Uterus (tissue), 4 donors: ENCODE measurements around the gene PRPF19. TPM values are rescaled to one million over a fixed set of nuclear protein-coding genes. Genes with fewer than 3 reads are reported as not detected.

Source experiments
- DNase-seq, 2 donors: peaks; one replicate each; pipeline ENCODE4 v3.0.0-alpha.2; 2019 to 2020
- H3K27ac ChIP-seq, 2 donors: fragments of 200-600 bp; sonication (generic); 1 replicate in 1 of 2; 2 replicates in 1 of 2; pipeline ENCODE4 v1.5.1; 2016 to 2018
- H3K27me3 ChIP-seq, 2 donors: fragments of 200-600 bp; sonication (generic); one replicate each; pipeline ENCODE4 v1.5.1; 2018 to 2019; ENCODE audit warnings: control low read depth in 1 of 2
- H3K36me3 ChIP-seq, 2 donors: fragments of 200-600 bp; sonication (generic); one replicate each; pipeline ENCODE4 v1.5.1; 2019; ENCODE audit warnings: control low read depth in 1 of 2
- H3K4me1 ChIP-seq, 2 donors: fragments of 200-600 bp; sonication (generic); one replicate each; pipeline ENCODE4 v1.5.1; 2018 to 2019; ENCODE audit warnings: control low read depth in 1 of 2
- H3K4me3 ChIP-seq, 2 donors: fragments of 200-600 bp; sonication (generic); 1 replicate in 1 of 2; 2 replicates in 1 of 2; pipeline ENCODE4 v1.5.1; 2018 to 2019; ENCODE audit warnings: mild to moderate bottlenecking in 1 of 2
- H3K9me3 ChIP-seq, 2 donors: fragments of 200-600 bp; sonication (generic); one replicate each; pipeline ENCODE4 v1.5.1; 2019; ENCODE audit warnings: control low read depth in 1 of 2
- POLR2A ChIP-seq, 2 donors: fragments of 450-650 bp; IDR thresholded peaks; one replicate each; pipeline ENCODE4 v1.6.1; 2016; ENCODE audit warnings: antibody characterized with exemption in 2 of 2, mild to moderate bottlenecking in 1 of 2, moderate library complexity in 1 of 2
- intact Hi-C: fragments of 100-400 bp; cut with DNase I; formaldehyde crosslinking; loops from one replicate; pipeline ENCODE4 v1.15.1; 2023; ENCODE audit warnings: low total_unique reads
- total RNA-seq, 4 donors: library from RNA; depleted of rRNA in 3 of 4; stranded (reverse); fragments of >200 nt in 3 of 4; gene quantifications; one replicate each; pipeline versions ENCODE4 v1.1.0 to v1.2.4, GENCODE V29; 2014 to 2023
- TF ChIP-seq, protein P1 (sequence below), 4 experiments: fragments of 200-600 bp in 2 of 4; fragments of 450-650 bp in 2 of 4; sonication (generic) in 2 of 4; IDR thresholded peaks; one replicate each; pipeline ENCODE4 v1.5.1; 2016 to 2019; ENCODE audit warnings: antibody characterized with exemption in 4 of 4, mild to moderate bottlenecking in 2 of 4, moderate library complexity in 1 of 4
- donor health status: DM: yes; HTN: yes; CAD: no.

PRPF19 gene
- total RNA-seq, 4 donors from 2014 or later, result 19.4 to 70.1 (median 50.2) TPM

- Histone ChIP-seq H3K4me3 (peak within 1 kb of the TSS; percentile 83 to 90), H3K9me3 (no peaks in the 10 kb centered on the region), H3K27me3 (no peaks in the 10 kb centered on the region), H3K36me3 (no peaks in the 10 kb centered on the region), H3K4me1 (peaks cover 0 to 4% of the 10 kb centered on the region in 2 donors), H3K27ac (peak within 1 kb of the TSS; percentile 78)
- DNase-seq, result peak; percentile 98
- intact Hi-C loops, result loop anchor here (5.0 kb wide), 1 partner anchor 70 kb away; the partner anchor contains the start of gene TMEM109
- peak in 1 of 2 donors; percentile 39 for TF ChIP-seq POLR2A (IDR thresholded peaks at IDR 0.05)
- TF ChIP-seq, protein P1, sequence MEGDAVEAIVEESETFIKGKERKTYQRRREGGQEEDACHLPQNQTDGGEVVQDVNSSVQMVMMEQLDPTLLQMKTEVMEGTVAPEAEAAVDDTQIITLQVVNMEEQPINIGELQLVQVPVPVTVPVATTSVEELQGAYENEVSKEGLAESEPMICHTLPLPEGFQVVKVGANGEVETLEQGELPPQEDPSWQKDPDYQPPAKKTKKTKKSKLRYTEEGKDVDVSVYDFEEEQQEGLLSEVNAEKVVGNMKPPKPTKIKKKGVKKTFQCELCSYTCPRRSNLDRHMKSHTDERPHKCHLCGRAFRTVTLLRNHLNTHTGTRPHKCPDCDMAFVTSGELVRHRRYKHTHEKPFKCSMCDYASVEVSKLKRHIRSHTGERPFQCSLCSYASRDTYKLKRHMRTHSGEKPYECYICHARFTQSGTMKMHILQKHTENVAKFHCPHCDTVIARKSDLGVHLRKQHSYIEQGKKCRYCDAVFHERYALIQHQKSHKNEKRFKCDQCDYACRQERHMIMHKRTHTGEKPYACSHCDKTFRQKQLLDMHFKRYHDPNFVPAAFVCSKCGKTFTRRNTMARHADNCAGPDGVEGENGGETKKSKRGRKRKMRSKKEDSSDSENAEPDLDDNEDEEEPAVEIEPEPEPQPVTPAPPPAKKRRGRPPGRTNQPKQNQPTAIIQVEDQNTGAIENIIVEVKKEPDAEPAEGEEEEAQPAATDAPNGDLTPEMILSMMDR (IDR thresholded peaks at IDR 0.05), result peak in 1 of 4 experiments; percentile 45
These were observed 64.4 kb downstream of the PRPF19 start, which contains the start of gene CCDC86 for GRCh38 chr11:60841797-60842667. TSS of gene CCDC86 (plus strand) at chr11:60842113. CDS start at chr11:60842125, 12 bp downstream.

Other genes starting within 250 kb of the PRPF19 start
- 1 to 10 TPM in 2 of 4 donors, under 1 TPM in 1, not detected in 1; 0.98 to 9.5 (median 2.1) TPM for gene MS4A8, start 207.0 kb downstream of the PRPF19 start, total RNA-seq
- gene MS4A18, start 181.9 kb downstream of the PRPF19 start, total RNA-seq, result not detected
- gene MS4A15, start 149.7 kb downstream of the PRPF19 start, total RNA-seq, result not detected
- gene MS4A10, start 121.3 kb downstream of the PRPF19 start, total RNA-seq, result not detected
- 10 to 100 TPM in 1 of 4 donors, 1 to 10 TPM in 3; 7.4 to 23.0 (median 8.3) TPM for gene CCDC86, start 64.5 kb downstream of the PRPF19 start, total RNA-seq
- 1 to 10 TPM in 1 of 4 donors, under 1 TPM in 2, not detected in 1; 0.21 to 4.6 (median 0.49) TPM for gene PTGDR2, start 50.6 kb downstream of the PRPF19 start, total RNA-seq
- not detected for gene ZP1, start 39.0 kb downstream of the PRPF19 start, total RNA-seq
- 100 to 1,000 TPM in 1 of 4 donors, 10 to 100 TPM in 3; 37.1 to 155 (median 75.3) TPM for gene TMEM109, start 7.6 kb upstream of the PRPF19 start, total RNA-seq
- 10 to 100 TPM in 2 of 4 donors, under 1 TPM in 2; under 0.01 to 47.7 (median 7.7) TPM for gene TMEM132A, start 17.9 kb upstream of the PRPF19 start, total RNA-seq
- 10 to 100 TPM in 3 of 4 donors, 1 to 10 TPM in 1; 5.9 to 44.5 (median 28.7) TPM for gene SLC15A3, start 45.6 kb upstream of the PRPF19 start, total RNA-seq
- gene CD6, start 65.1 kb upstream of the PRPF19 start, total RNA-seq, result 1 to 10 TPM in 1 of 4 donors, under 1 TPM in 2, not detected in 1; 0.26 to 2.0 (median 0.91) TPM
- gene CD5, start 195.9 kb upstream of the PRPF19 start, total RNA-seq, result under 1 TPM in 3 of 4 donors, not detected in 1; under 0.01 to 0.14 (median 0.12) TPM